ENCODE results near the gene ST6GAL1. TPM values are rescaled to one million over a fixed set of nuclear protein-coding genes. Genes with fewer than 3 reads are reported as not detected.

ST6GAL1 gene
- total and polyA plus RNA-seq, 2 experiments from 2014 or later = 17.6 to 65.1 TPM

- Histone ChIP-seq H3K4me2 (no peak overlapping the region), H3K36me3 (ENCODE audit: insufficient read depth) (peaks cover 4% of the 10 kb centered on the region; the same call in 1 of the 2 replicates), H3F3A (replicated peaks; ENCODE audit: low read depth) (peaks cover 5% of the 10 kb centered on the region; the same call in 1 of the 2 replicates), H3K9me2 (ENCODE audit: insufficient read depth) (no peaks in the 10 kb centered on the region), H3K4me1 (ENCODE audit: insufficient read depth) (peaks cover 15% of the 10 kb centered on the region), H3K27me3 (ENCODE audit: insufficient read depth) (no peaks in the 10 kb centered on the region), H3K79me2 (replicated peaks; ENCODE audit: insufficient read depth) (no peaks in the 10 kb centered on the region), H4K20me1 (replicated peaks; ENCODE audit: insufficient read depth) (no peaks in the 10 kb centered on the region), H3K27ac (ENCODE audit: low read depth) (no peak overlapping the region), H3K4me3 (no peak overlapping the region), H2AFZ (no peak overlapping the region)
- no peak for ATAC-seq
- TF ChIP-seq POLR2AphosphoS5 (IDR thresholded peaks at IDR 0.05; ENCODE audit: low read depth) (no peak), NANOG (IDR thresholded peaks at IDR 0.05; ENCODE audit: borderline replicate concordance) (no peak), EZH2 (IDR thresholded peaks at IDR 0.05; ENCODE audit: low read depth, unreplicated experiment) (no peak), STAT1 (IDR thresholded peaks at IDR 0.05; ENCODE audit: unreplicated experiment) (no peak), CREB1 (CRISPR knock-in tag; IDR thresholded peaks at IDR 0.05; ENCODE audit: low read depth) (no peak), ZNF331 (CRISPR knock-in tag; IDR thresholded peaks at IDR 0.05; ENCODE audit: low read depth) (no peak), JUNB (IDR thresholded peaks at IDR 0.05; ENCODE audit: unreplicated experiment) (no peak), EZH2phosphoT487 (IDR thresholded peaks at IDR 0.05; ENCODE audit: unreplicated experiment) (no peak), REST (IDR thresholded peaks at IDR 0.05; ENCODE audit: unreplicated experiment) (no peak), ETS1 (IDR thresholded peaks at IDR 0.05) (no peak), ZNF114 (CRISPR knock-in tag; IDR thresholded peaks at IDR 0.05) (no peak)
- TF ChIP-seq, protein P1, sequence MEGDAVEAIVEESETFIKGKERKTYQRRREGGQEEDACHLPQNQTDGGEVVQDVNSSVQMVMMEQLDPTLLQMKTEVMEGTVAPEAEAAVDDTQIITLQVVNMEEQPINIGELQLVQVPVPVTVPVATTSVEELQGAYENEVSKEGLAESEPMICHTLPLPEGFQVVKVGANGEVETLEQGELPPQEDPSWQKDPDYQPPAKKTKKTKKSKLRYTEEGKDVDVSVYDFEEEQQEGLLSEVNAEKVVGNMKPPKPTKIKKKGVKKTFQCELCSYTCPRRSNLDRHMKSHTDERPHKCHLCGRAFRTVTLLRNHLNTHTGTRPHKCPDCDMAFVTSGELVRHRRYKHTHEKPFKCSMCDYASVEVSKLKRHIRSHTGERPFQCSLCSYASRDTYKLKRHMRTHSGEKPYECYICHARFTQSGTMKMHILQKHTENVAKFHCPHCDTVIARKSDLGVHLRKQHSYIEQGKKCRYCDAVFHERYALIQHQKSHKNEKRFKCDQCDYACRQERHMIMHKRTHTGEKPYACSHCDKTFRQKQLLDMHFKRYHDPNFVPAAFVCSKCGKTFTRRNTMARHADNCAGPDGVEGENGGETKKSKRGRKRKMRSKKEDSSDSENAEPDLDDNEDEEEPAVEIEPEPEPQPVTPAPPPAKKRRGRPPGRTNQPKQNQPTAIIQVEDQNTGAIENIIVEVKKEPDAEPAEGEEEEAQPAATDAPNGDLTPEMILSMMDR (conservative IDR thresholded peaks at IDR 0.05; ENCODE audit: low read depth in 2 of 2) = no peak
- TF ChIP-seq, protein P2, sequence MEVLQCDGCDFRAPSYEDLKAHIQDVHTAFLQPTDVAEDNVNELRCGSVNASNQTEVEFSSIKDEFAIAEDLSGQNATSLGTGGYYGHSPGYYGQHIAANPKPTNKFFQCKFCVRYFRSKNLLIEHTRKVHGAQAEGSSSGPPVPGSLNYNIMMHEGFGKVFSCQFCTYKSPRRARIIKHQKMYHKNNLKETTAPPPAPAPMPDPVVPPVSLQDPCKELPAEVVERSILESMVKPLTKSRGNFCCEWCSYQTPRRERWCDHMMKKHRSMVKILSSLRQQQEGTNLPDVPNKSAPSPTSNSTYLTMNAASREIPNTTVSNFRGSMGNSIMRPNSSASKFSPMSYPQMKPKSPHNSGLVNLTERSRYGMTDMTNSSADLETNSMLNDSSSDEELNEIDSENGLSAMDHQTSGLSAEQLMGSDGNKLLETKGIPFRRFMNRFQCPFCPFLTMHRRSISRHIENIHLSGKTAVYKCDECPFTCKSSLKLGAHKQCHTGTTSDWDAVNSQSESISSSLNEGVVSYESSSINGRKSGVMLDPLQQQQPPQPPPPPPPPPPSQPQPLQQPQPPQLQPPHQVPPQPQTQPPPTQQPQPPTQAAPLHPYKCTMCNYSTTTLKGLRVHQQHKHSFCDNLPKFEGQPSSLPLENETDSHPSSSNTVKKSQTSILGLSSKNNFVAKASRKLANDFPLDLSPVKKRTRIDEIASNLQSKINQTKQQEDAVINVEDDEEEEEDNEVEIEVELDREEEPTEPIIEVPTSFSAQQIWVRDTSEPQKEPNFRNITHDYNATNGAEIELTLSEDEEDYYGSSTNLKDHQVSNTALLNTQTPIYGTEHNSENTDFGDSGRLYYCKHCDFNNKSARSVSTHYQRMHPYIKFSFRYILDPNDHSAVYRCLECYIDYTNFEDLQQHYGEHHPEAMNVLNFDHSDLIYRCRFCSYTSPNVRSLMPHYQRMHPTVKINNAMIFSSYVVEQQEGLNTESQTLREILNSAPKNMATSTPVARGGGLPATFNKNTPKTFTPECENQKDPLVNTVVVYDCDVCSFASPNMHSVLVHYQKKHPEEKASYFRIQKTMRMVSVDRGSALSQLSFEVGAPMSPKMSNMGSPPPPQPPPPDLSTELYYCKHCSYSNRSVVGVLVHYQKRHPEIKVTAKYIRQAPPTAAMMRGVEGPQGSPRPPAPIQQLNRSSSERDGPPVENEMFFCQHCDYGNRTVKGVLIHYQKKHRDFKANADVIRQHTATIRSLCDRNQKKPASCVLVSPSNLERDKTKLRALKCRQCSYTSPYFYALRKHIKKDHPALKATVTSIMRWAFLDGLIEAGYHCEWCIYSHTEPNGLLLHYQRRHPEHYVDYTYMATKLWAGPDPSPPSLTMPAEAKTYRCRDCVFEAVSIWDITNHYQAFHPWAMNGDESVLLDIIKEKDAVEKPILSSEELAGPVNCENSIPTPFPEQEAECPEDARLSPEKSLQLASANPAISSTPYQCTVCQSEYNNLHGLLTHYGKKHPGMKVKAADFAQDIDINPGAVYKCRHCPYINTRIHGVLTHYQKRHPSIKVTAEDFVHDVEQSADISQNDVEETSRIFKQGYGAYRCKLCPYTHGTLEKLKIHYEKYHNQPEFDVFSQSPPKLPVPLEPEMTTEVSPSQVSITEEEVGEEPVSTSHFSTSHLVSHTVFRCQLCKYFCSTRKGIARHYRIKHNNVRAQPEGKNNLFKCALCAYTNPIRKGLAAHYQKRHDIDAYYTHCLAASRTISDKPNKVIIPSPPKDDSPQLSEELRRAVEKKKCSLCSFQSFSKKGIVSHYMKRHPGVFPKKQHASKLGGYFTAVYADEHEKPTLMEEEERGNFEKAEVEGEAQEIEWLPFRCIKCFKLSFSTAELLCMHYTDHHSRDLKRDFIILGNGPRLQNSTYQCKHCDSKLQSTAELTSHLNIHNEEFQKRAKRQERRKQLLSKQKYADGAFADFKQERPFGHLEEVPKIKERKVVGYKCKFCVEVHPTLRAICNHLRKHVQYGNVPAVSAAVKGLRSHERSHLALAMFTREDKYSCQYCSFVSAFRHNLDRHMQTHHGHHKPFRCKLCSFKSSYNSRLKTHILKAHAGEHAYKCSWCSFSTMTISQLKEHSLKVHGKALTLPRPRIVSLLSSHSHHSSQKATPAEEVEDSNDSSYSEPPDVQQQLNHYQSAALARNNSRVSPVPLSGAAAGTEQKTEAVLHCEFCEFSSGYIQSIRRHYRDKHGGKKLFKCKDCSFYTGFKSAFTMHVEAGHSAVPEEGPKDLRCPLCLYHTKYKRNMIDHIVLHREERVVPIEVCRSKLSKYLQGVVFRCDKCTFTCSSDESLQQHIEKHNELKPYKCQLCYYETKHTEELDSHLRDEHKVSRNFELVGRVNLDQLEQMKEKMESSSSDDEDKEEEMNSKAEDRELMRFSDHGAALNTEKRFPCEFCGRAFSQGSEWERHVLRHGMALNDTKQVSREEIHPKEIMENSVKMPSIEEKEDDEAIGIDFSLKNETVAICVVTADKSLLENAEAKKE (CRISPR knock-in tag; IDR thresholded peaks at IDR 0.05) = no peak
- H3K27me3 Mint-ChIP-seq (ENCODE audit: insufficient read depth, low read depth, poor library complexity) = peaks cover 5% of the 10 kb centered on the region
- H3K4me3 Mint-ChIP-seq = no peak overlapping the region
- peaks cover 26% of the 10 kb centered on the region for H3K4me1 Mint-ChIP-seq
- no peak for DNase-seq (ENCODE audit: low spot score)
- peaks cover 3% of the 10 kb centered on the region for H3K36me3 Mint-ChIP-seq (ENCODE audit: low read depth)
- H3K27ac Mint-ChIP-seq = no peak overlapping the region
- peaks cover 14% of the 10 kb centered on the region; the same call in 2 of the 3 replicates for H3K9me3 Mint-ChIP-seq
Measured at GRCh38 chr3:186901135-186901734, 29.1 kb upstream of the ST6GAL1 start.
